Measurements from ENCODE around the gene CHRND. TPM values are rescaled to one million over a fixed set of nuclear protein-coding genes. Genes with fewer than 3 reads are reported as not detected.

The CHRND gene
- total RNA-seq, 3 donors from 2014 or later (not counting 1 experiment from before 2014, with no cell fraction given), result not detected

DNA sequence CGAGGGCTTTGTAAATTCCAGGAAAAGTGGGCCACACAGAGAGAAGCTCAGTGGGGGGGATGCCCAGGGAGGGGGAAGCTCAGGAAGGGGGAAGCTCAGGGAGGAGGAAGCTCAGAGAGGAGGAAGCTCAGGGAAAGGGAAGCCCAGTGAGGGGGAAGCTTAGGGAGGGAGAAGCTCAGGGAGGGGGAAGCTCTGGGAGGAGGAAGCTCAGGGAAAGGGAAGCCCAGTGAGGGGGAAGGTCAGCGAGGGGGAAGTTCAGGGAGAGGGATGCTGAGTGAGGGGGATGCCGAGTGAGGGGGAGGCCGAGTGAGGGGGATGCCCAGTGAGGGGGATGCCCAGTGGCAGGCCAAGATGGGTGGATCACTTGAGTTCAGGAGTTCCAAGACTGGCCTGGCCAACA lies 12.7 kb downstream of the CHRND start:
- no peak for DNase-seq
- no peak overlapping the region for H3K27ac ChIP-seq (ENCODE audit: low read length)
- no peaks in the 10 kb centered on the region for H3K9me3 Mint-ChIP-seq
- no peaks in the 10 kb centered on the region for H3K36me3 ChIP-seq (ENCODE audit: control insufficient read depth, insufficient read depth, low read length)
- H3K4me1 ChIP-seq (ENCODE audit: control insufficient read depth, insufficient read depth, low read length), result peaks cover 13% of the 10 kb centered on the region
- H3K4me3 Mint-ChIP-seq, result no peak overlapping the region
- H3K27ac Mint-ChIP-seq, result no peak overlapping the region
- ATAC-seq, result no peak
- TF ChIP-seq, protein P1, sequence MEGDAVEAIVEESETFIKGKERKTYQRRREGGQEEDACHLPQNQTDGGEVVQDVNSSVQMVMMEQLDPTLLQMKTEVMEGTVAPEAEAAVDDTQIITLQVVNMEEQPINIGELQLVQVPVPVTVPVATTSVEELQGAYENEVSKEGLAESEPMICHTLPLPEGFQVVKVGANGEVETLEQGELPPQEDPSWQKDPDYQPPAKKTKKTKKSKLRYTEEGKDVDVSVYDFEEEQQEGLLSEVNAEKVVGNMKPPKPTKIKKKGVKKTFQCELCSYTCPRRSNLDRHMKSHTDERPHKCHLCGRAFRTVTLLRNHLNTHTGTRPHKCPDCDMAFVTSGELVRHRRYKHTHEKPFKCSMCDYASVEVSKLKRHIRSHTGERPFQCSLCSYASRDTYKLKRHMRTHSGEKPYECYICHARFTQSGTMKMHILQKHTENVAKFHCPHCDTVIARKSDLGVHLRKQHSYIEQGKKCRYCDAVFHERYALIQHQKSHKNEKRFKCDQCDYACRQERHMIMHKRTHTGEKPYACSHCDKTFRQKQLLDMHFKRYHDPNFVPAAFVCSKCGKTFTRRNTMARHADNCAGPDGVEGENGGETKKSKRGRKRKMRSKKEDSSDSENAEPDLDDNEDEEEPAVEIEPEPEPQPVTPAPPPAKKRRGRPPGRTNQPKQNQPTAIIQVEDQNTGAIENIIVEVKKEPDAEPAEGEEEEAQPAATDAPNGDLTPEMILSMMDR (IDR thresholded peaks at IDR 0.05), result no peak
- H3K9me3 ChIP-seq (ENCODE audit: control insufficient read depth, insufficient read depth, low read length), result peaks cover 4% of the 10 kb centered on the region
- 5% methylated on average over 4 of the region's 4 CpGs for WGBS (ENCODE audit: insufficient coverage)
- H3K27me3 ChIP-seq (ENCODE audit: control insufficient read depth, insufficient read depth, low read length), result peaks cover 3% of the 10 kb centered on the region
- intact Hi-C loops (cut with micrococcal nuclease), result no loop called here
- H3K4me3 ChIP-seq (ENCODE audit: low read length), result no peak overlapping the region
- H3K36me3 Mint-ChIP-seq, result no peaks in the 10 kb centered on the region
- H3K27me3 Mint-ChIP-seq (ENCODE audit: low read depth in 2 of 2), result peaks cover 0 to 18% of the 10 kb centered on the region in 2 donors
- peaks cover 0 to 4% of the 10 kb centered on the region in 2 donors for H3K4me1 Mint-ChIP-seq

- ATAC-seq, result no peak
- Histone ChIP-seq H3K4me3 (ENCODE audit: low read length) (no peak within 1 kb of the TSS), H3K4me1 (ENCODE audit: control insufficient read depth, insufficient read depth, low read length) (peaks cover 13% of the 10 kb centered on the region), H3K27ac (ENCODE audit: low read length) (no peak within 1 kb of the TSS), H3K36me3 (ENCODE audit: control insufficient read depth, insufficient read depth, low read length) (no peaks in the 10 kb centered on the region), H3K27me3 (ENCODE audit: control insufficient read depth, insufficient read depth, low read length) (peaks cover 3% of the 10 kb centered on the region), H3K9me3 (ENCODE audit: control insufficient read depth, insufficient read depth, low read length) (peaks cover 4% of the 10 kb centered on the region)
- DNase-seq, result no peak
- intact Hi-C loops (cut with micrococcal nuclease), result no loop called here
- Mint-ChIP-seq H3K27ac (no peak within 1 kb of the TSS), H3K36me3 (no peaks in the 10 kb centered on the region), H3K9me3 (no peaks in the 10 kb centered on the region), H3K4me3 (no peak within 1 kb of the TSS), H3K27me3 (ENCODE audit: low read depth in 2 of 2) (peaks cover 0 to 18% of the 10 kb centered on the region in 2 donors), H3K4me1 (peaks cover 0 to 8% of the 10 kb centered on the region in 2 donors)
- TF ChIP-seq, protein P1 (IDR thresholded peaks at IDR 0.05), result no peak
- 63% methylated on average over 19 of the region's 23 CpGs for WGBS (ENCODE audit: insufficient coverage)
These were observed 13.6 kb downstream of the CHRND start, which contains the start of gene CHRNG for GRCh38 chr2:232539298-232540231. TSS of gene CHRNG (plus strand) at chr2:232539692. CDS start at chr2:232539748, 56 bp downstream.

DNA sequence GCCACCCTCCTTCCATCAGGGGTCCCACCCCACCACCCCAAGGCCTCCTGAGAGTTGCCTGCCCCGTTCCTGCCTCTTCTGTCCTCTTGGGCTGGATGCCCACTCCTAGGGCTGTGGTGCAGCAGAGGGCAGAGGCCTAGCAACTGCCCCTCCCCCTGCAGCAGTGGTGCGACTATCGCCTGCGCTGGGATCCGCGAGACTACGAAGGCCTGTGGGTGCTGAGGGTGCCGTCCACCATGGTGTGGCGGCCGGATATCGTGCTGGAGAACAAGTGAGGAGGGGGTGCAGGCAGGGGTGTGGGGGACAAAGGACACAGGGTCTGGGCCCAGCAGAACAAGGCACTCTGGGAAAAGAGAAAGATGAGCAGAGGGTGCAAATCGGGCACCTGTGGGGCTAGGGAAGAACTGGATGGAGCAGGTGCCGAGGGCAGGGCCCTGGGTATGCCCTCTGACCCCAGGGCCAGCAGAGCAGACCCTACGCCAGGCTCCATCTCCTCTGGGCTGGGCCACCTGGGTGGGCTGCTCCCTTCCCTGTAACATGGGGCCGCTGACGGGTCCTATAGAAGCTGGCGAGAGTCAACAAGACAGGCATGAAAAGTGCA lies 14.6 kb downstream of the CHRND start:
- H3K36me3 ChIP-seq (ENCODE audit: control insufficient read depth, insufficient read depth, low read length), result no peaks in the 10 kb centered on the region
- H3K27me3 ChIP-seq (ENCODE audit: control insufficient read depth, insufficient read depth, low read length), result peaks cover 3% of the 10 kb centered on the region
- ATAC-seq, result no peak
- H3K9me3 Mint-ChIP-seq, result no peaks in the 10 kb centered on the region
- no peak overlapping the region for H3K4me3 Mint-ChIP-seq
- no peak overlapping the region for H3K4me3 ChIP-seq (ENCODE audit: low read length)
- 91% methylated on average over 17 of the region's 17 CpGs for WGBS (ENCODE audit: insufficient coverage)
- TF ChIP-seq, protein P1 (IDR thresholded peaks at IDR 0.05), result no peak
- H3K27ac ChIP-seq (ENCODE audit: low read length), result no peak overlapping the region
- H3K9me3 ChIP-seq (ENCODE audit: control insufficient read depth, insufficient read depth, low read length), result peaks cover 4% of the 10 kb centered on the region
- no peaks in the 10 kb centered on the region for H3K36me3 Mint-ChIP-seq
- peaks cover 0 to 13% of the 10 kb centered on the region in 2 donors for H3K4me1 Mint-ChIP-seq
- H3K4me1 ChIP-seq (ENCODE audit: control insufficient read depth, insufficient read depth, low read length), result peaks cover 13% of the 10 kb centered on the region
- intact Hi-C loops (cut with micrococcal nuclease), result no loop called here
- H3K27me3 Mint-ChIP-seq (ENCODE audit: low read depth in 2 of 2), result peaks cover 0 to 18% of the 10 kb centered on the region in 2 donors
- DNase-seq, result no peak
- no peak overlapping the region for H3K27ac Mint-ChIP-seq
